MM.1S (cell line): ENCODE measurements around the gene C2CD2.

Experiments
- CTCF ChIP-seq: fragments of 300-600 bp; sonication (generic); IDR thresholded peaks from 2 replicates; pipeline ENCODE4 v1.5.1; 2016; ENCODE audit warnings: antibody characterized with exemption, low read length, mixed read lengths
- EZH2phosphoT487 ChIP-seq: fragments of 300-600 bp; sonication (generic); IDR thresholded peaks from 2 replicates; pipeline ENCODE4 v1.6.1; 2018; ENCODE audit warnings: antibody characterized with exemption, low read length

GRCh38 chr21:41991659-41992058 lies 37.8 kb upstream of the C2CD2 start:
- TF ChIP-seq CTCF (no peak), EZH2phosphoT487 (no peak)
